Non-pigmented ciliary epithelial cell (primary cell): ENCODE data around the gene AVP.

Experiments used
- DNase-seq: peaks from one replicate; pipeline ENCODE4 v3.0.0-alpha.2; 2010; ENCODE audit warnings: low read depth

The AVP gene

GRCh38 chr20:3047486-3048419 lies 36.8 kb downstream of the AVP start:
- no peak for DNase-seq

DNA sequence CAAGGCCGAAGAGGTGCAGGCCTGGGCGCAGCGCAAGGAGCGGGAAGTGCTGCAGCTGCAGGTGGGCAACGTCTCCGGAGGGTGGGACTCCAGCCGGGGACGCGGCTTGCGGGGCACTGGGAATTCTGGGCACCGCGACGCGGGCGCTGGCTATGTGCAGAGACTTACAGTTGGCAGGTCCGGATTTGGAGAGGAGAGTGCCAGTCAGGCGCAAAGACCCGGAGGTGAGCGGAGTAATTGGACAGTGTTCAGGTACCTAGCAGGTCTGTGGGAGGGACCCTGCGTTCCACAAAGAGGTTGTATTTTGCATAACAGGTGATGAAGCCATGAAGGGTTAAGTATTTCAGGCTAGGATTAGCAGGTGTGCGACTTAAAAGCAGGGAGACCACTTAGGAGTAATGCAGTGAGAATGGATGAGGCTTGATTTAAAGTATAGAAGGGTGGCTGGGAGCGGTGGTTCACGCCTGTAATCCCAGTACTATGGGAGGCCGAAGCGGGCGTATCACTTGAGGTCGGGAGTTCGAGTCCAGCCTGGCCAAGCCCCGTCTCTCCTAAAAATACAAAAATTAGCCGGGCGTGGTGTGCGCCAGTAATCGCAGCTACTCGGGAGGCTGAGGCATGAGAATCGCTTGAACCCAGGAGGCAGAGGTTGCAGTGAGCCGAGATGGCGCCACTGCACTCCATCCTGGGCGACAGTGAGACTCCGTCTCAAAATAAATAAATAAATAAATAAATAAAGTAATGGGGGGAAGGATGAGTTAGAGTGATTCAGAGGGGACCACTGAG lies 37.7 kb downstream of the AVP start:
- DNase-seq = no peak

DNA sequence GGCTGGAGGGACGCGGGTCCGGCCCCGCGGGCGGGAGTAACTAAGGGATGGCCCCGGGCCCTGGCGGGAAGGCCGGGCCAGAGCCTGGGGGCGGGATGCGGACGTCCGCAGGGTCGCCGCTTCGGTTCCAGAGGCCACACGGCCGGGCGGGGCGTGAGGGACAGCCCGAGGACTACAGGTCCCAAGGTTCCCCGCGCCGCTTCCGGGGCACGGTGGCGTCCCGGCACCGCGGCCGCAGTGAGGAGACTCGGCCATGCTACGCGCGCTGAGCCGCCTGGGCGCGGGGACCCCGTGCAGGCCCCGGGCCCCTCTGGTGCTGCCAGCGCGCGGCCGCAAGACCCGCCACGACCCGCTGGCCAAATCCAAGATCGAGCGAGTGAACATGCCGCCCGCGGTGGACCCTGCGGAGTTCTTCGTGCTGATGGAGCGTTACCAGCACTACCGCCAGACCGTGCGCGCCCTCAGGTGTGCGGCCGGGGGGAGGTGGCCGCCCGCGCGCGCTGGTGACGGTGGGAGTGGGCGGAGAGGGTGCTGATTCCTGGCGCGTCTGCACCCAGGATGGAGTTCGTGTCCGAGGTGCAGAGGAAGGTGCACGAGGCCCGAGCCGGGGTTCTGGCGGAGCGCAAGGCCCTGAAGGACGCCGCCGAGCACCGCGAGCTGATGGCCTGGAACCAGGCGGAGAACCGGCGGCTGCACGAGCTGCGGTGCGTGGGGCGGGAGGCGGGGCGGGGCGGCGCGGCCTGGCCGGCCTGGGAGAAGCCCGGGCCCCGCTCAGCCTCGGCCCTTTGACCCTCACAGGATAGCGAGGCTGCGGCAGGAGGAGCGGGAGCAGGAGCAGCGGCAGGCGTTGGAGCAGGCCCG lies 38.5 kb downstream of the AVP start, which contains the start of gene MRPS26:
TSS of gene MRPS26 (plus strand) at position 237 of the 861 bp plus-strand sequence. CDS start at position 254, 17 bp downstream.
- peak; percentile 20 for DNase-seq

DNA sequence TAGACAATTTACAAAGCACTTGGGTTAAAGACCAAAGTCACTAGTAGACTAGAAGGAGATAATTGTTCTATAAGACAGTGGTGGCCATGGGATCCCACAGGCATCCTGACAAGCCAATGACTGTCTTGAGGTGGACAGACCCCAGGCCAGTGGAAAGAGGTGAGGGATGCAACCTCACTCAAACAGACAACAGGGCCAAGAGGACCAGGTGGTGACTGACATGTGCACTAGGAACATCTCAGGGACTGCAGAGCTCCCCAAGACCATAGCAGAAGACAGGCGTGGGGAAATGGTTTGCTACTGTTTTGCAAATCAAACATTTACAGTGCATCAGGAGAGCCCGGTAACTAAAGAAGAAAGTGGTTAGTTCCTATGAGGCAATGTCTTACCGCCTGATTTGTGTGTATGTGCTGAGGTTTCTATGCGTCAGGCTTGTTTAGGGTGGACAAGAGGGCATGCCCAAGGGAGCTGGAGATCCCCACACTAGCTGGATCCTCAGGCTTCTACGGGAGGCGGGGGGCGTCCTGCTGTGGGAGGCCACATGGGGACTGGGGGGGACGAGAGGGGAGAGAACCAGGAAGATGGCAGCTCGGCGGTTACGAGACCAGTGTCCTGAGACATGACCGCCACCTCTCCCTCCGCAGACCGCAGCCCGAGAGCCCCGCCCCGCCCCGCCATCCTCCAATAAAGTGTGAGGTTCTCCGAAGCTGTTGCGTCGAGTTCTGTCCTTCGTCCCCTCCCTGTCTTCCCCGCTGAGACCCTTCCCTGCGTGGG lies 39.3 kb downstream of the AVP start:
- peak; percentile 59 for DNase-seq

DNA sequence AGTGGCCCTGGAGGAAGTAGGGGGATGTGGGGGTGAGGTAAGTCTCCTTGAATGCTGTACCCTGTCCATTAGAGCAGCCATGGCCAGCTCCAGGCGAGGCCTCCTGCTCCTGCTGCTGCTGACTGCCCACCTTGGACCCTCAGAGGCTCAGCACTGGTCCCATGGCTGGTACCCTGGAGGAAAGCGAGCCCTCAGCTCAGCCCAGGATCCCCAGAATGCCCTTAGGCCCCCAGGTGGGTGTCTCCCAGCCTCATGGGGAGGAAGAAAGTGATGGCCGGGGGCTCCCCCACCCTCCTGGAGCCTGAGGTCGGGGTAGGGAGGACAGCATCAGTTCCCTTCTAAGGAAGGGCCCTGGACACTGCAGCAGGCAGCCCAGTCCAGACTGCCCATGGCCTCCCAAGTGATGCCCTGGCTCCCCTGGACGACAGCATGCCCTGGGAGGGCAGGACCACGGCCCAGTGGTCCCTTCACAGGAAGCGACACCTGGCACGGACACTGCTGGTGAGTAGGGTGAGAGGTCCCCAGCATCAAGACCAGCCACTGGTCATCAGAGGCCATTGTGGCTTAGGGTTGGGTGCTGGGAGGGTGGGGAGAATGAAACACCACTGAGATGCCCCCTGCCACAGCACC lies 40.1 kb downstream of the AVP start:
- DNase-seq = no peak

GRCh38 chr20:3043322-3043721 lies 41.2 kb downstream of the AVP start, which contains the start of gene GNRH2:
TSS of gene GNRH2 (plus strand) at chr20:3043622. CDS start at chr20:3044415, 793 bp downstream.
- DNase-seq = no peak

- DNase-seq = no peak
Measured at GRCh38 chr20:3042625-3043024, 41.9 kb downstream of the AVP start.

GRCh38 chr20:3041854-3042409 lies 42.6 kb downstream of the AVP start:
- no peak for DNase-seq

- DNase-seq = no peak
Measured at GRCh38 chr20:3040086-3040485, 44.4 kb downstream of the AVP start.

DNA sequence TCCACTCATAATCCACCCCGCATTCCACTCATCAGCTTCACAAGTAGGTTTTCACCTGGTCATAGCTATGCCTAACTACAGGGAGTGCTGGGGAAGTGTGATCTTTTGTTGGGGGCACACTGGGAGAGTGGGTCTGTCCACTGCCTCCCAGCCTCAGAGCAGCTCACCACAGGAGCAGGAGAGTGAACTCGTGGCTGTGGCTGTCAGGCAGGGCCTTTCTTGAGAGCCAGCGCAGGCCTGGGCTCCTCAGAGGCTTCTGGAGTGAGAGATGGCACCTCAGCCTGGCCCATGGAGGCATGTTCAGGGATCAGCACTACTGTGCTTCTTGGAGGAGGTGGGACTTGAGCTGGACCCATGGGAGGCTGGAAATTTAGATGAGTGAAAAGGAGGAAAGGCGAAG lies 45.1 kb downstream of the AVP start:
- DNase-seq = no peak

DNA sequence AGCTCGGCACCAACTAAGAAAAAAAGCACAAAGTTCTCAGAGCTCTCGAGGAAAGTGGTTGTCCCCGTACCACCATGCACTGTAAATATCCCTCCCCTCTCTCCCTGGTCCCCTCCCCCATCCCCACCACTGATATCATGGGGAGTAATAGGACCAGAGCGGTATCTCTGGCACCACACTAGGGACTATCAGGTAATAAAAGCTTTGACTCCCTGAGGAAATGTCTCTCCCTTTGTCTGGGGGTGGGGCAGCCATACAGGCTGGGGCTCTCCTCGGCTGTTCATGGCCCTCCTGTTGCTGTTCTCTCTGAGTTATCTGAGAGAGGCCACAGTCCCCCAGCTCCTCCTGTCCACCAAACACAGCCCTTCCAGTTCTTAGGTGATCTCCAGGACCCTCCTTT lies 46.1 kb downstream of the AVP start:
- DNase-seq = no peak

GRCh38 chr20:3037654-3038053 lies 46.9 kb downstream of the AVP start:
- no peak for DNase-seq

GRCh38 chr20:3032624-3033023 lies 51.9 kb downstream of the AVP start:
- DNase-seq = no peak
